Gastrocnemius medialis (tissue), 4 donors: ENCODE results near the gene SPIRE2.

Experiments used
- CTCF ChIP-seq, 5 experiments: fragments of 450-650 bp in 3 of 5; fragments of 200-600 bp in 2 of 5; sonication (generic) in 2 of 5; IDR thresholded peaks in 4 of 5; conservative IDR thresholded peaks in 1 of 5; 1 replicate in 4 of 5; 2 replicates in 1 of 5; pipeline ENCODE4 v1.5.1; 2016 to 2019; ENCODE audit warnings: antibody characterized with exemption in 5 of 5, mild to moderate bottlenecking in 3 of 5, moderate library complexity in 3 of 5
- POLR2A ChIP-seq, 2 donors: fragments of 450-650 bp; IDR thresholded peaks; one replicate each; pipeline ENCODE4 v1.6.1; 2017; ENCODE audit warnings: antibody characterized with exemption in 2 of 2, mild to moderate bottlenecking in 2 of 2, moderate library complexity in 2 of 2

GRCh38 chr16:89864527-89864820 is 36.2 kb downstream of the SPIRE2 start:
- no peak for TF ChIP-seq CTCF (IDR thresholded peaks at IDR 0.05 in 4 of 5, conservative IDR thresholded peaks at IDR 0.05 in 1 of 5)
- TF ChIP-seq POLR2A (IDR thresholded peaks at IDR 0.05) = no peak
